ENCODE measurements around the gene RALGPS2. TPM values are rescaled to one million over a fixed set of nuclear protein-coding genes. Genes with fewer than 3 reads are reported as not detected.
A peak's percentile ranks its signal among the peaks of the same experiment; 100 is the strongest.

RALGPS2 gene
- total RNA-seq, 1 experiment from 2014 or later = 238 TPM

GRCh38 chr1:178797590-178797989 lies 72.5 kb downstream of the RALGPS2 start:
- peak overlapping the region; percentile 54; the same call in 1 of the 2 replicates for H3K27ac ChIP-seq (ENCODE audit: low read length)
- H2AFZ ChIP-seq (ENCODE audit: low read length) = no peak overlapping the region
- H4K20me1 ChIP-seq (ENCODE audit: insufficient read depth, low read depth, low read length) = no peaks in the 10 kb centered on the region
- no peaks in the 10 kb centered on the region for H3K9me3 ChIP-seq (ENCODE audit: low read length)
- peaks cover 89% of the 10 kb centered on the region for H3K79me2 ChIP-seq (ENCODE audit: low read length)
- no peak overlapping the region for H3K4me3 ChIP-seq (ENCODE audit: low read length)
- no peak for DNase-seq
- H3K27me3 ChIP-seq (ENCODE audit: low read length) = no peaks in the 10 kb centered on the region
- H3K36me3 ChIP-seq (ENCODE audit: insufficient read depth, low read length) = peaks cover 69% of the 10 kb centered on the region
- H3K9me2 ChIP-seq (replicated peaks; ENCODE audit: insufficient read depth, low read length) = no peaks in the 10 kb centered on the region
- H3K4me2 ChIP-seq (ENCODE audit: low read depth, low read length, poor library complexity, severe bottlenecking) = no peak overlapping the region
- no peak overlapping the region for H3K9ac ChIP-seq (ENCODE audit: low read length)
- H3K4me1 ChIP-seq (ENCODE audit: low read length) = peaks cover 16% of the 10 kb centered on the region

- no peak overlapping the region for H3K4me2 ChIP-seq (ENCODE audit: low read depth, low read length, poor library complexity, severe bottlenecking)
- H3K27ac ChIP-seq (ENCODE audit: low read length) = no peak overlapping the region
- no peak overlapping the region for H3K9ac ChIP-seq (ENCODE audit: low read length)
- peaks cover 90% of the 10 kb centered on the region for H3K79me2 ChIP-seq (ENCODE audit: low read length)
- H3K36me3 ChIP-seq (ENCODE audit: insufficient read depth, low read length) = peaks cover 69% of the 10 kb centered on the region
- no peaks in the 10 kb centered on the region for H3K9me3 ChIP-seq (ENCODE audit: low read length)
- peaks cover 16% of the 10 kb centered on the region for H3K4me1 ChIP-seq (ENCODE audit: low read length)
- H3K27me3 ChIP-seq (ENCODE audit: low read length) = no peaks in the 10 kb centered on the region
- DNase-seq = no peak
- no peak overlapping the region for H2AFZ ChIP-seq (ENCODE audit: low read length)
- no peaks in the 10 kb centered on the region for H3K9me2 ChIP-seq (replicated peaks; ENCODE audit: insufficient read depth, low read length)
- no peak overlapping the region for H3K4me3 ChIP-seq (ENCODE audit: low read length)
- H4K20me1 ChIP-seq (ENCODE audit: insufficient read depth, low read depth, low read length) = no peaks in the 10 kb centered on the region
Observed at GRCh38 chr1:178798232-178798861, 73.3 kb downstream of the RALGPS2 start.

GRCh38 chr1:178802873-178803272 lies 77.8 kb downstream of the RALGPS2 start:
- Histone ChIP-seq H3K9ac (ENCODE audit: low read length) (no peak overlapping the region), H3K9me2 (replicated peaks; ENCODE audit: insufficient read depth, low read length) (no peaks in the 10 kb centered on the region), H3K4me3 (ENCODE audit: low read length) (no peak overlapping the region), H3K27ac (ENCODE audit: low read length) (no peak overlapping the region), H4K20me1 (ENCODE audit: insufficient read depth, low read depth, low read length) (peaks cover 6% of the 10 kb centered on the region; the same call in 1 of the 2 replicates), H3K36me3 (ENCODE audit: insufficient read depth, low read length) (peaks cover 64% of the 10 kb centered on the region), H3K4me1 (ENCODE audit: low read length) (no peaks in the 10 kb centered on the region; the same call in 1 of the 2 replicates), H3K27me3 (ENCODE audit: low read length) (no peaks in the 10 kb centered on the region), H3K9me3 (ENCODE audit: low read length) (no peaks in the 10 kb centered on the region), H3K79me2 (ENCODE audit: low read length) (peaks cover 80% of the 10 kb centered on the region), H2AFZ (ENCODE audit: low read length) (no peak overlapping the region), H3K4me2 (ENCODE audit: low read depth, low read length, poor library complexity, severe bottlenecking) (no peak overlapping the region)
- no peak for DNase-seq

GRCh38 chr1:178806665-178807300 lies 81.7 kb downstream of the RALGPS2 start:
- Histone ChIP-seq H3K9ac (ENCODE audit: low read length) (no peak overlapping the region), H3K4me2 (ENCODE audit: low read depth, low read length, poor library complexity, severe bottlenecking) (no peak overlapping the region), H3K9me3 (ENCODE audit: low read length) (no peaks in the 10 kb centered on the region), H3K27me3 (ENCODE audit: low read length) (no peaks in the 10 kb centered on the region), H3K79me2 (ENCODE audit: low read length) (peaks cover 78% of the 10 kb centered on the region), H3K36me3 (ENCODE audit: insufficient read depth, low read length) (peaks cover 68% of the 10 kb centered on the region), H3K4me3 (ENCODE audit: low read length) (no peak overlapping the region), H3K4me1 (ENCODE audit: low read length) (no peaks in the 10 kb centered on the region; the same call in 1 of the 2 replicates), H2AFZ (ENCODE audit: low read length) (no peak overlapping the region), H3K9me2 (replicated peaks; ENCODE audit: insufficient read depth, low read length) (no peaks in the 10 kb centered on the region), H4K20me1 (ENCODE audit: insufficient read depth, low read depth, low read length) (peaks cover 6% of the 10 kb centered on the region; the same call in 1 of the 2 replicates), H3K27ac (ENCODE audit: low read length) (no peak overlapping the region)
- no peak for DNase-seq

- Histone ChIP-seq H3K9ac (ENCODE audit: low read length) (no peak overlapping the region), H3K79me2 (ENCODE audit: low read length) (peaks cover 81% of the 10 kb centered on the region), H3K27me3 (ENCODE audit: low read length) (no peaks in the 10 kb centered on the region), H3K27ac (ENCODE audit: low read length) (no peak overlapping the region), H3K36me3 (ENCODE audit: insufficient read depth, low read length) (peaks cover 61% of the 10 kb centered on the region), H2AFZ (ENCODE audit: low read length) (no peak overlapping the region), H3K9me2 (replicated peaks; ENCODE audit: insufficient read depth, low read length) (no peaks in the 10 kb centered on the region), H3K4me2 (ENCODE audit: low read depth, low read length, poor library complexity, severe bottlenecking) (no peak overlapping the region), H3K4me3 (ENCODE audit: low read length) (no peak overlapping the region), H3K4me1 (ENCODE audit: low read length) (no peaks in the 10 kb centered on the region; the same call in 1 of the 2 replicates), H3K9me3 (ENCODE audit: low read length) (no peaks in the 10 kb centered on the region), H4K20me1 (ENCODE audit: insufficient read depth, low read depth, low read length) (peaks cover 6% of the 10 kb centered on the region; the same call in 1 of the 2 replicates)
- no peak for DNase-seq
Observed at GRCh38 chr1:178808529-178808928, 83.5 kb downstream of the RALGPS2 start.

- no peak overlapping the region for H3K4me3 ChIP-seq (ENCODE audit: low read length)
- peaks cover 5% of the 10 kb centered on the region; the same call in 1 of the 2 replicates for H3K4me1 ChIP-seq (ENCODE audit: low read length)
- H3K79me2 ChIP-seq (ENCODE audit: low read length) = peaks cover 94% of the 10 kb centered on the region
- no peak overlapping the region for H3K9ac ChIP-seq (ENCODE audit: low read length)
- peaks cover 75% of the 10 kb centered on the region for H3K36me3 ChIP-seq (ENCODE audit: insufficient read depth, low read length)
- H2AFZ ChIP-seq (ENCODE audit: low read length) = no peak overlapping the region
- no peak overlapping the region for H3K27ac ChIP-seq (ENCODE audit: low read length)
- H3K9me3 ChIP-seq (ENCODE audit: low read length) = no peaks in the 10 kb centered on the region
- peaks cover 6% of the 10 kb centered on the region; the same call in 1 of the 2 replicates for H4K20me1 ChIP-seq (ENCODE audit: insufficient read depth, low read depth, low read length)
- no peaks in the 10 kb centered on the region for H3K9me2 ChIP-seq (replicated peaks; ENCODE audit: insufficient read depth, low read length)
- H3K27me3 ChIP-seq (ENCODE audit: low read length) = no peaks in the 10 kb centered on the region
- DNase-seq = no peak
- no peak overlapping the region for H3K4me2 ChIP-seq (ENCODE audit: low read depth, low read length, poor library complexity, severe bottlenecking)
Observed at GRCh38 chr1:178810585-178810984, 85.5 kb downstream of the RALGPS2 start.

- Histone ChIP-seq H3K36me3 (ENCODE audit: insufficient read depth, low read length) (peaks cover 82% of the 10 kb centered on the region), H2AFZ (ENCODE audit: low read length) (no peak overlapping the region), H3K9me3 (ENCODE audit: low read length) (no peaks in the 10 kb centered on the region), H3K4me3 (ENCODE audit: low read length) (no peak overlapping the region), H3K79me2 (ENCODE audit: low read length) (peaks cover 92% of the 10 kb centered on the region), H4K20me1 (ENCODE audit: insufficient read depth, low read depth, low read length) (peaks cover 3% of the 10 kb centered on the region; the same call in 1 of the 2 replicates), H3K9ac (ENCODE audit: low read length) (no peak overlapping the region), H3K4me2 (ENCODE audit: low read depth, low read length, poor library complexity, severe bottlenecking) (no peak overlapping the region), H3K4me1 (ENCODE audit: low read length) (peaks cover 5% of the 10 kb centered on the region; the same call in 1 of the 2 replicates), H3K27me3 (ENCODE audit: low read length) (no peaks in the 10 kb centered on the region), H3K9me2 (replicated peaks; ENCODE audit: insufficient read depth, low read length) (no peaks in the 10 kb centered on the region), H3K27ac (ENCODE audit: low read length) (no peak overlapping the region)
- no peak for DNase-seq
Observed at GRCh38 chr1:178818416-178818815, 93.4 kb downstream of the RALGPS2 start.

GRCh38 chr1:178819123-178819522 lies 94.1 kb downstream of the RALGPS2 start:
- H3K27me3 ChIP-seq (ENCODE audit: low read length) = no peaks in the 10 kb centered on the region
- no peak overlapping the region for H3K4me3 ChIP-seq (ENCODE audit: low read length)
- H3K9ac ChIP-seq (ENCODE audit: low read length) = no peak overlapping the region
- no peak overlapping the region for H3K27ac ChIP-seq (ENCODE audit: low read length)
- no peaks in the 10 kb centered on the region for H3K9me2 ChIP-seq (replicated peaks; ENCODE audit: insufficient read depth, low read length)
- H3K9me3 ChIP-seq (ENCODE audit: low read length) = no peaks in the 10 kb centered on the region
- peaks cover 3% of the 10 kb centered on the region; the same call in 1 of the 2 replicates for H4K20me1 ChIP-seq (ENCODE audit: insufficient read depth, low read depth, low read length)
- H3K36me3 ChIP-seq (ENCODE audit: insufficient read depth, low read length) = peaks cover 82% of the 10 kb centered on the region
- no peak overlapping the region for H2AFZ ChIP-seq (ENCODE audit: low read length)
- no peak for DNase-seq
- peaks cover 2% of the 10 kb centered on the region; the same call in 1 of the 2 replicates for H3K4me1 ChIP-seq (ENCODE audit: low read length)
- H3K79me2 ChIP-seq (ENCODE audit: low read length) = peaks cover 92% of the 10 kb centered on the region
- no peak overlapping the region for H3K4me2 ChIP-seq (ENCODE audit: low read depth, low read length, poor library complexity, severe bottlenecking)
